ENCODE data around the gene EML1. TPM values are rescaled to one million over a fixed set of nuclear protein-coding genes. Genes with fewer than 3 reads are reported as not detected.
A peak's percentile ranks its signal among the peaks of the same experiment; 100 is the strongest.

The EML1 gene
- total RNA-seq, 1 experiment from 2014 or later = 4.6 TPM

DNA sequence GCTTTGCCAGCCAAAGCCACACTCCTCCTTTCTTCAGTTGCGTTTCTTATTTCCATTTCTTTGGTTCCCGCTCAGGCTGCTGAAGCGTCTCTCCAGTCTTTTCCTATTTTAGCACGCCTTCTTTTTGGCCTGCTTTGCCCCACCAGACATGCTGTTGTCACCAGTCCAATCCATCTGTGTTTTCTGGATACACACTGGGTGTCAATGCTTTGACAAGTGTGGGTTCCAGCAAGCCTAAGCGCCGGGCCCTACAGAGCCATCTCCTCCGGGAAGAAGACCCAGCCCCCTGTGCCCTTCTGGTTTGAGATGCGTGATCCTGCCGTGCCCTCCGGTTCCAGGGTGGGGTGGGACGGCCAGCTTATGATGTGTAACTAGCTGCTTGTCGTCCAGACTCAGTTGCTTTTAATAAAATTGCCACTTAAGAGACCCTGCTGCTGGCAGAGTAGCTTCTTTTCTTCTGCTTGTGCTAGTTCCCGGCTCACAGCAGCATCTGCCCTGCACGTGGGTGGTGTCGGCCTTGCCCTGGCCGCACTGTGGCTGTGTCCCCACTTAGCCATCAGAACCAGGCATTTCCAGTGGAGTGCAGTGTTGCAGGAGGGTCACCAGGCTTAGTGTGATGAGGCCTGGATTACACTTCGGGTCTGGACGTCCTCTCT is 29.7 kb downstream of the EML1 start:
- DNase-seq (ENCODE audit: low read depth) = no peak

DNA sequence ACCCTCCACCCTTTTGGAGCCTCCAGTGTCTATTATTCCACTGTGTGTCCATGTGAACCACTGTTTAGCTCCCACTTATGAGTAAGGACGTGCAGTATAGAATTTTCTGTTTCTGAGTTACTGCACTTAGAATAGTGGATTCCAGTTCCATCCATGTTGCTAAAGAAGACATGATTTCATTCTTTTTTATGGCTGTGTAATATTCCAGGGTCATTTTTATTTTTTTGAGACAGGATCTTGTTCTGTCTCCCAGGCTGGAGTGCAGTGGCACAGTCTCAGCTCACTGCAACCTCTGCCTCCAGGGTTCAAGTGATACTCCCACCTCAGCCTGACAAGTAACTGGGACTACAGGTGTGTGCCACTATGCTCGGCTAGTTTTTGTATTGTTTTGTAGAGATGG is 31.6 kb downstream of the EML1 start:
- DNase-seq (ENCODE audit: low read depth) = no peak

DNA sequence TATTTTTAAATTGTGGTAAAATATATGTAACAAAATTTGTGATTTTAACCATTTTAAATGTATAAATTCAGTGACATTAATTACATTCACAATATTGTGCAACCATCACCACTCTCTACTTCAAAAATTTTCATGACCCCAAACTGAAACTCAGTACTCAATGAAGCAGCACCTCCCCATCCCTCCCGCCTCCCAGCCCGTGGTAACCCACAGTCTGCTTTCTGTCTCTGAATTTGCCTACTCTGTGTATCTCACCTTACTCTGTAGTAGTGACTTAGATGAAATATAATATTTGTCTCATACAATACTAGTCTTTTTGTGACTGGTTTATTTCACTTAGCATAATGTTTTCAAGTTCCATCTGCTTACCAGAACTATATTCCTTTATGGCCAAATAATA is 36.2 kb downstream of the EML1 start:
- no peak for DNase-seq (ENCODE audit: low read depth)

DNA sequence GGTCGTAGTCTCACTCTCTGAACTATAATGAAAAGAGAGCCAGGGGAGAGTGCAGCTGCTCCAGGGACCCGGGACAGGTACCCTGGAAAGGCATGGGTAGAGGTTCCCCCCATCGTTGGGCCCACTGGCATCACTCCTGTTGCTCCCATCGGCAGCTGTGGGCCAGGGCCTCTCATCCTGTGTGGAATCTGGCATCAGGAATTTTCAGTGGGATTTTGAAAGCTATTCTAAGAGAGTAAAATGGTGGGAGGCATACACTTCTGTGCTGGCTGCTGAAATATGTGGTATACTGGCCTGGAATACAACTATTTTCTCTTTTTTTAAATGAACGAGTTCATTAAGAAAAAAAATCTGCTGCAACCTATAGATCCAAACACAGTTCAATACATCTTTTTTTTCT is 38.1 kb downstream of the EML1 start:
- no peak for DNase-seq (ENCODE audit: low read depth)

DNA sequence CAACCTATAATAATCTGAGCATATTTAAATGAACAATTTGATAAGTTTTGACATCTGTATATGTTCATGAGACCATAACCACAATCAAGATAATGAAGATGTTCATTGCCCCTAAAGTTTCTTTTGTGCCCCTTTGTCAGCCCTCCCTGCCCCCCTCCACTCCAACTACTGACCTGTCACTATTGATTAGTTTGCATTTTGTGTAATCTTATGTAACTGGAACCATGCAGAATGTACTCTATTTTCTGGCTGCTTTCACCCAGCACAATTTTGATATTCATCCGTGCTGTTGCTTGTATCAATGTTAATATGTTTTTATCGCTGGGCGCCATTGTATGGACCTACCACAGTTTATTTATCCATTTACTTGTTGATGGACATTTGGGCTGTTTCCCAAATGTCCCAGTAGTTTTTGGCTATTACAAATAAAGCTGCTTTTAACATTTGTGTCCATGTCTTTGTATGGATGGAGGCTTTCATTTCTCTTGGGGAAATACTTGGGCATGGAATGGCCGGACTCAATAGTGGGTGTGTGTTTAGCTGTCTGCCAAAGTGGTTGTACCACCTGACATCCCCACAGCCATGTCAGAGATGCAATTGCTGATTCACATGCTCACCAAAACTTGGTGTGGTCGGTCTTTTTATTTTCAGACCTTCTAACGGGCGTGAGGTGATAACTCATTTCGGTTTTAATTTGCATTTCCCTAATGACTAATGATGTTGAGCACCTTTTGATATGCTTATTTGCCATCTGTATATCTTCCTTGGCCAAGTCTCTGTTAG is 38.9 kb downstream of the EML1 start:
- DNase-seq (ENCODE audit: low read depth) = no peak

DNA sequence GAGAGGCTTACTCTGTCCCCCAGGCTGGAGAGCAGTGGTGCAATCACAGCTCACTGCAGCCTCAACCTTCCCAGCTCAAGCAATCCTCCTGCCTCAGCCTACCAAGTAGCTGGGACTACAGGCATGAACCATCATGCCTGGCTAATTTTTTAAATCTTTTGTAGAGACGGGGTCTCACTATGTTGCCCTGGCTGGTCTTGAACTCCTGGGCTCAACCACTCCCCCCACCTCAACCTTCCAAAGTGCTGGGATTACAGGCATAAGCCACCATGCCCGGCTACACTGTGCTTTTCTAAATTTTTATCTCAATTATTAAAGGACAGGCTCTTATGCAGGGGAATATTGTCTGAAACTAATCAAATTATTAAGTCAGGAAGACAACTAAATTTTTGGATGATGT is 44.6 kb downstream of the EML1 start:
- no peak for DNase-seq (ENCODE audit: low read depth)

DNA sequence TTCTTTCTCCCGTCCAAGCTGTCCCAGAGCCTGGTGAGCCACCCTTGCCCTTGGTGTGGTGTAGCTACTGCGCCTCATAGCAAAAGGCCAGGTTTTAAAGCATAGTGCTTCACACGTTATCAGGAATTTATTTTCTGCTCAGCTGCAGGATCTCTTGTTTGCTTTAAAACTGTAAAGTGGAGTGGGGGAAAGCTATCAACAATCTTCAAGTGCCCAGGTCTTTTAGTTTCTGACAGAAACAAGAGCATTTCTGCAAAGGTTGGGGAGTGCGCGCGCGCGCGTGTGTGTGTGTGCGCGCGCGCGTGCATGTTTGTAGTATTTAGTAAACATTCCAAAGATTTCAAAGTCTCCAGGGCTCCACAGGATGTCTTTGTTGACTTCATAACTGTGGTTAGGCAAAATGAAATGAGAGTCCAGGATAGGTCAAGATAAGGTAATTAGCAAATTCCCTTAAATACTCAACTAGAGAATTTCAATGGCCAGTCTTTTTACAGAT is 45.5 kb downstream of the EML1 start:
- DNase-seq (ENCODE audit: low read depth) = no peak

DNA sequence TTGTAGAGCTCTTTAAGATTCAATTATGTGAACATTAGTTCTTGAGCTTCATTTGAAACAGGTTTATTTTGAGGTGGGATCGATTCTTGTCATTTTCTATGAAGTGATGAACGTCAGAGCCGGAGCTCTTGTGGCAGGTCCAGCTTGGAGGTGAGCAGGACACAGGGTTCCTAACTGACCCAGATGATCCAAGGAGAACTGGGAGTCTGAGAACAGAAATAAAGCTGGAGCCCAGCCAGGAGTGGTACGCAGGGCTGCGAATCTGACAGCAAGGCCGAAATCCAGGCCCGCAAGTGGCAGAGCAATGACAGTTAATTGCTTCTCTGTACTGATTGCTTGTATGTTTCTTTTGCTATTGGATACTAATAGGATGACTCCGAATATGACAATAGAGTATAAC is 46.5 kb downstream of the EML1 start:
- DNase-seq (ENCODE audit: low read depth) = no peak

DNA sequence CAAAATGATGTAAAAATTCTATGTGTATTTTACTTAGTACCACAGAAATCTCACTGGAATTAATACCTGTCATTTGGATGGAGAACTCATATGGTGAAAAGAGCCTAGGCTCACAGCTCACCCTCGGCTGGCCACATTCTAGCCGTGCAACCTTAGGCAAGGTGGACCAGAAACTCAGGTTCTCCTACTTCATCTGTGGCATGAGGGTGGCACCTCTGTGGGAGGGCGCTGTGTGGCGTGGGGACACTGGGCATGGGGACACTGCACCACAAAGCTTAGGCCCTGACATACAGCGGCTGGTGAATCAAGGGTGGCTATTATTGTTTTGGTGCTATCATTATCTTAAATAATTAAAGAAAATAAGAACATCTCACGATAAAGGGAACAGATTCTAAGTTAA is 47.1 kb downstream of the EML1 start:
- DNase-seq (ENCODE audit: low read depth) = no peak

DNA sequence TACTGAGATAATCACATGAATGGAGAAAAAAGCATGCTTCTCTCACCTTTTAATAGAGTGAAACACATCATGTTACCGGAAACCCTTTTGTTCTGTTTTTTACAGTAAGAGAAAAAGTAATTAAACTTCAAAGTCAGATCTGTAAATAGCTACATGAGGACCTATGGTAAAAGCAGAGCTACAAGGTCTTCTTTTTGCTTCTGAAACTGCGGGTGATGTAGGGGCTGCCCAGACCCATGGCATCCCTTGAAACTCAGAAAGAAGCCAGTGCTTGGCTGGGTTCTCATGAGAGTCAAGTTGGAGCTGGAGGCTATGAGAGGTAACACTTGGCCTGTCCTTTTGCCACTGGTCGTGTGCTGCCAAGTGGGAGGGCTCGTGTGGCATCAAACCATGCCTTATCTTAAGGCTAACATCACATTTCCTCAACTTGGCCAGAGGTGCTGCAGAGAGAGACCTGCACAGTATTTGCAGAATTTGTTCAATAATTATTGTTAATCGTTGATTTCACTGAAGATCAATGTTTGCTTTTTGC is 47.6 kb downstream of the EML1 start:
- no peak for DNase-seq (ENCODE audit: low read depth)

DNA sequence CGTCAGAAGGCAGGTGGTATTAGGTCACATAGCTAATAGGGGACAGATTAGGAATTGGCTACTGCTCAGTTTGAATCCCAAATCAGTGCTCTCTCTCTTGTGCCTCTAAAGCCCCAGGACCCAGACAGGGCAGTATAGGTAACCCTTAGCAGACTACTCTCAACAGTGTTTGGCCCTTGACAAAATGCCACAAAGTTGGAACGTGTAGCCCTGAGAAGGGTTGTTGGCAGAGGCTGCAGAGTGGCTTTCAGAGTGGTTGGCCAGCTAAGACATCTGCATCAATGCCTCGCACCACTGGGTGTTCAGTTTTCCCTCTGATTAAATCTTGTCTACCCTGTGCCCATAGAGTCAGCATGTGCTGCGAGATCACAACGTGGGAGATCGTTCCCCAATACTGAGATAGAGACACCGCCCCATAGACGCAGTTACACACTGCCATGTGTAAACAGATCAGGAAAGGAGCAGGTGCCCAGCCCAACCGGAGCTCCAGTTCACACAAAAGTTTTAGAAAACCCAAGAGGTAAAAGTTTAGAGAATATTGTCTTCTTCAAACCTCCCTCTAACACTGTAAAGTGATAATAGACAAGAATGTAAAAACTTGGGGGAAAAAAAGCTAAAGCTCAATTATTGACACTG is 48.3 kb downstream of the EML1 start:
- no peak for DNase-seq (ENCODE audit: low read depth)

DNA sequence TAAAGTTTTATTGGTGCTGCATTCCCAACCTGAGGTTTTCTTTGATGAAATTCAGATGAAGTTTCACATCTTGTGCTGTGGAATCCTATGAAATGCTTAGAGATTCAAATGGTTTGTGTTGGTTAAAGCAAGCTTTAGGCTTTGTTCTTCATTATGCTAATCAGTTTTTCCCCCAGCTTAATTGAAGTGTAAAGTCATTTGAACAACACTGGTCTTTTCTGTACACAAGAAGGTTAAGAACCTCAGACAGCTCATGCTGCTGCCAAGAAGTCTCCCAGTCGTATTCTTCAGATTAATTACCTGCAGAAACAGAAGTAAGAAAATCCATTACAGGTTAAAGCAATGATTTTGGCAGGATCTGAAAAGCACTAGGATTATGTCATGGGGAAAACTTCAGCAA is 48.9 kb downstream of the EML1 start:
- no peak for DNase-seq (ENCODE audit: low read depth)

DNA sequence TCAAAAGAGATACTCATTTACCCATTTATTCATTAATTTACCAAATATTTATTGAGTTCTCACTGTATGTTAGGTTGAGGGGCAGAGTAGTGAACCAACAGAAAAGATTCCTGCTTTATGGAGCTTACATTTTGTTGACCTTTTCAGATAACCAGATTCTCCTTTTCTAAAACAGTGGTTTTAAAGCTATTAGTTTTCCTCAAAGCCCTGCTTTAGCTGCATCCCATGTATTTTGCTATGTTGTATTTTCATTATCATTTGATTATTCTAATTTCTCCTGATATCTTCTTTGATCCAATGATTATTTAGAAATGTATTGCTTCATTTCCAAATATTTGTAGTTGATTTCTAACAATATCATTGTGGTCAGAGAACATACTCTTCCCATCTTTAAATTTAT is 53.6 kb downstream of the EML1 start:
- no peak for DNase-seq (ENCODE audit: low read depth)

DNA sequence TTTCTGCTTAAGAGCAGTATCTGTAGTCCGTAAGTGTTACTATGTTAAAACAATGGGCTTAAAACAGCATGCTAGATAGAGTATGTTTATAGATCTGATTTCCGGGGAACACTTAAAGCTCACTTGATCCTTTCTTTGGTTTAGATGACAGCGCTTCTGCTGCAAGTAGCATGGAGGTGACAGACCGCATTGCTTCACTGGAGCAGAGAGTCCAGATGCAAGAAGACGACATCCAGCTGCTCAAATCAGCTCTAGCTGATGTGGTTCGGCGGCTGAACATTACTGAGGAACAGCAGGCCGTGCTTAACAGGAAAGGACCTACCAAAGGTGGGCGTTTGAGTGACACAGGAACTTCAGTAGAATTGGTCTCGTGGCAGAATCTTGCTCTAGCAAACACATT is 57.5 kb downstream of the EML1 start:
- DNase-seq (ENCODE audit: low read depth) = no peak

DNA sequence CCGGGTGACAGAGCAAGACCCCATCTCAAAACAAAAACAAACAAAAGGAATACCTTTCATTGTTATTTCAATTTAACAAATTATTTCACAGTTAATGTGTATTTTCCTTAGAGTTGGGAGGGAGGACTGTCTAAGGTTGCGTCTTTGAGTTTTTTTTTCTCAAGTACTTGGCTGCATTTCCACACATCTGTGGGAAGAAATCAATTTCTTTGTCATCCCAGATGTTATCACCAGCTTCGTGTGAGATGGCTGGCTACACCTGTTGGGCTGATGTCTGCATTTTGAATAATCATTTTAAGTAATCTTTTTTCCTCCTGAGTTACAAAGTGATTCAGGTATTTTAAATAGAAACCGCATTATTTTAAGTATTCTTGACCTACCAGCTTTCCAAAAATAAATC is 59.4 kb downstream of the EML1 start:
- no peak for DNase-seq (ENCODE audit: low read depth)

DNA sequence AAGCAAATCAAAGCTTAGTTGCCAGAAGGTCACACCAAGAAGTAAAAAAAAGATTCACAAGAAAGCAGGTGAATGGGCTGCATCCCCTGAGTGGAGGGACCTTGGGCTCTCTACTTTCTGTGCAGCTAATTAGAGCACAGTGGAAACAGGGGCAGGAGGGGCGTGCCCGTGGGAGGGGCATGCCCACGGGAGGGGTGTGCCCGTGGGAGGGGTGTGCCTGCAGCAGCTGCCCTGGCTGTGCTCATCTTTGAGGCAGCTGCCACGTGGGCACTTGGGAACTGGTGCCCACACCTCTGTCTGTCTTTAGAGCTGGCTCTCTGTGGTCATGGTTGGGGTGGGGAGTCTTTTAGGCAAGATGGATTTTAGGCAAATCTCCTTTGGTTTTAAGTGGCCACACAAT is 60.0 kb downstream of the EML1 start:
- DNase-seq (ENCODE audit: low read depth) = no peak

DNA sequence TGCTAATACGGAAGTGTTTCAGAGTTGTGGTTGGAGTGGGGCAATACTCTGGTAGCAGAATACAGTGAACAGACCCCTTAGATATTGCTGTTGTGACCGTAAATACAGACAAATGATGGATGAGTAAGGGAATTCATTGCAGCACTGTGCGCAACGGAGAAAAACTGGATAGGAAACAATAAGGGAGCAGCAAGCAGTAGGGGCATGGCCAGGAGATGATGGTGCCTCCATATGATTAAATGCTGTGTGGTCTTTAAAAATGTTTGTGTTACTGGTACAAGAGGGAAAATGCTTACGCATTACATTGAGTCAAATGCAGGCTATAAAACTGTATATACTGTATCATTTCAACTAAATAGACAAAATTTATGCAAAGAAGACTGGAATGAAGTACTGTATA is 61.6 kb downstream of the EML1 start:
- no peak for DNase-seq (ENCODE audit: low read depth)

DNA sequence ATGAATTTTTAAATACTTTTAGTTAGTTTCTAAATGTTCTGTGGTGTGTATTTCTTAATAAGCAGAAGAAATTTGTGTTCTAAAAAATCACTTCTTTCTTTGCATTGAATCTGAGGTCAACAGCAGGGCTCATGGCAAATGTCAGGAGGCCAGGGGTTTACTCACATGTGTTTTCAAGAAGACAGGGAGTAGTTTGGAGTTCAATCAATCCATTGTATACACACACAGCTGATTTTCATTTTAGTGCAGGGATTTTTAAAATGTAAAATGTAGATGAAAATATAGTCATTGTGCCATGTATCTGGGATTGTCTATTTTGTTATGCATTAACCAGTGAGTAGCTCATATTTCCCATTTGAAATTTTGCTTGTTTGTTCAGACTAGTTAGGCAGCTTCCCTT is 62.1 kb downstream of the EML1 start:
- no peak for DNase-seq (ENCODE audit: low read depth)

DNA sequence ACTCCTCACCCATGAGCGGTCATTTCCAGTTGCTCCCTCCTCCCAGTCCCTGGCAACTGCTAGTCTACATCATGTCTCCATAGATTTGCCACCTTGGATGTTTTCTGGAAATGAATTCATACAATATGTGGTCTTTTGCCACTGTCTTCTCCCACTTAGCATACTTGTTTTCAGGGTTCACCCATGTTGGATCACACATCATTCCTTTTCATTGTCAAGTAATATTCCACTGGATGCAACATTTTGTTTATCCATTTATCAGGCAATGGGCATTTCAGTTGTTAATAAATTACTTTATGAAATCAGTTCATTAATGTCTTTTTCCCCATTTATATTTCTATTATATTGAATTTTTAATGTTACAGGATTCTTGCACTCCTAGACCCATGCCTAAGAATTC is 64.3 kb downstream of the EML1 start:
- no peak for DNase-seq (ENCODE audit: low read depth)

DNA sequence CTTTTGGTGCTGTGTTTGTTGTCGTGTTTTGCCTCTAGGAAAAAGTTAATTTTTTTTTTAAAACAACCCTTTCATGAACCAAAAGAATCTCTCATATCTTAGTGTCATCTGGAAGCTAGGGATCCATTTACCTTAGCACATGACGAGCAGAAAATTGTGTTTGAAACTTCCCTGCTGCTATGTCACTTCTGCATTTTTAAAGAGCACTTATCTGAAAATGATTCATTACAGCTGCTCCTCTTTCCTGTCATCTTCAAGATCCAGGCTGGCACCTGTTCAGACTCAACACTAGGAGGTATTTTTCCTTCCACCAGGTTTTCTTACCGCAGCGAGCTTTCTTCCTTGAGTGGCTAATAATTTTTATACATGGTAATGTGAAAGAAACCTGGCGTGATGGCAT is 67.0 kb downstream of the EML1 start:
- no peak for DNase-seq (ENCODE audit: low read depth)

DNA sequence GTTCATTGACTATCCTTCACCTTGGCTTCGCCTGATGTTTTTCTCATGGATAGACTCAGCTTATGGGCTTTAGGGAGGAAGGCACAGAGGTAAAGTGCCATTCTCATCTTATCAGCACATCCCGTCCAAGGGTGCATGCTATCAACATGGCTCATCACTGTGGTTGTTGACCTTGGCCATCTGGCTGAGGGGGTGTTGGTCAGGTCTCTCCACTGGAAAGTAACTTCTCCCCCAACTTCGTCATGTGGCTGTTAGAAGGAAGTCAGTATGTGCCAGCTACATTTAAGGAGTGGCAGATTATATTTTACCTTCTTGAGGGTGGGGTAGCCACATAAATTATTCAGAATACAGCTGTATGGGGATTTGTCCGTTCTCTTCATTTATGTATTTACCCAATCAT is 68.9 kb downstream of the EML1 start:
- peak; percentile 23 for DNase-seq (ENCODE audit: low read depth)

DNA sequence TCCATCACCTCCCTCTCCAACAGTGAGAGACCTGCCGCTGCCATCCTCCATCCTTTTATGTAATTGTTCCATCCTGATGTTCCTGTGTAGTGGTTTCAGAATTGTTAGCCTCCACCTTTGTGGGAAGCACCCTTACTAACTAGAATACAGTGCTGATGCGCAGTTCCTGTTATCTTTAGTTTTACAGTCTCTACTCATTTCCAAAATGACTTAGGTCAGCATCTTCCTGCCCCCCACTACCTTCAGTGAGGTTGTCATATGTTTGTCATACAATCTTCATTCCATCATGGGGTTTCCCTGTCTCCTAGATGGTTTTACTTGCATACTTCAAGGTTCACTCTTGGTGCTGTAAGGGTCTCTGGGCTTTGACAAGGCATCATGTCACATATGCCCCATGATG is 69.8 kb downstream of the EML1 start:
- DNase-seq (ENCODE audit: low read depth) = no peak
